ENCODE data around the gene SLC6A11. TPM values are rescaled to one million over a fixed set of nuclear protein-coding genes. Genes with fewer than 3 reads are reported as not detected.
A peak's percentile ranks its signal among the peaks of the same experiment; 100 is the strongest.

Gene SLC6A11
- total RNA-seq, 1 experiment from 2014 or later, result 1.5 TPM

DNA sequence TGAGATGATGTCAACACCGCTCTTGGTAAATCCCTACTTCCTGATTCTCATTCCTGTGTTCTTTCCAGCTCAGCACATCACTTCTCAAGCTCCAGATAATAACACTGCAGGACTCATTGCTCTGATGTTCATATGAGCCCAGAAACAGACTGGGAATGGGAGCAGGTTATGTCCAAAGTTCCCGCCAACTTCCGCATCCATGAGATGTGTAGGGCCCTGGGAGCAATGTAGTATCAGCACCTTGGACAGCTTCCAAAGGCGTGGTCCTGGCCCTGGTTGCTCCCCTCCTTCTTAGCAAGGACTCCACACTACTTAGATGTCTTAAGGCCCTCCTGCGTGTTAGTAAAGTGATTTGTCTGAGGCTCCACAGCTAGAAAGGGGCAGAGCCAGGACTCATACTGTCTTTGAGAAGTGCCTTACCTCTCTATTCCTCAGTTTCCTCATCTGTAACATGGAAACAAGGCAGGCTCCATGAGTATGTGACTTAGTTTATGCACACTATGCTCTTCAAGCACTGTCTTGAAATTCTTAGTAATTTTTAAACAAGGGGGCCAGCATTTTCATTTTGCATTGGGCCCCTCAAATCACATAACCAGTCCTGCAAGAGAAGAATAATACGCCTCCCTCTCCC, 148.6 kb downstream of the SLC6A11 start:
- no peak overlapping the region for H2BK12ac ChIP-seq (ENCODE audit: insufficient read length, low read depth, low read length)
- H4K20me1 ChIP-seq (ENCODE audit: control insufficient read depth, insufficient read depth, insufficient read length), result no peaks in the 10 kb centered on the region
- no peak overlapping the region for H2BK20ac ChIP-seq (ENCODE audit: low read depth, low read length, poor library complexity, severe bottlenecking)
- no peak overlapping the region for H4K5ac ChIP-seq (ENCODE audit: insufficient read length, low read depth, low read length)
- no peak overlapping the region; a peak in 1 of 5 replicates for H3K4me3 Mint-ChIP-seq
- WGBS (ENCODE audit: extremely low coverage, insufficient read length, low lambda C conversion rate), result no CpG with 5 or more reads among the region's 6 CpGs
- no peak overlapping the region for H2BK5ac ChIP-seq (ENCODE audit: insufficient read length, low read length)
- no peaks in the 10 kb centered on the region for H3K9me3 Mint-ChIP-seq
- no peak overlapping the region for H2AFZ ChIP-seq (ENCODE audit: low read length)
- H2BK120ac ChIP-seq (ENCODE audit: low read depth, low read length, poor library complexity, severe bottlenecking), result no peak overlapping the region
- no peak overlapping the region for H3K23ac ChIP-seq (ENCODE audit: insufficient read length, low read depth, low read length)
- H2AK5ac ChIP-seq (ENCODE audit: insufficient read length, low read length), result no peak overlapping the region
- no peak overlapping the region for H2BK15ac ChIP-seq (ENCODE audit: low read depth, low read length)
- no peaks in the 10 kb centered on the region; a peak in 1 of 7 replicates for H3K36me3 Mint-ChIP-seq (ENCODE audit: insufficient read depth in 1 of 3, low read depth in 3 of 3)
- H3T11ph ChIP-seq (ENCODE audit: low read length), result no peak overlapping the region
- peak; percentile 53 for DNase-seq
- no peak overlapping the region for H3K14ac ChIP-seq (ENCODE audit: insufficient read depth, low read length)
- H3K27ac ChIP-seq (ENCODE audit: insufficient read length, low read depth, low read length), result no peak overlapping the region
- no peak overlapping the region for H4K91ac ChIP-seq (ENCODE audit: insufficient read length, low read depth, low read length)
- no peak overlapping the region for H3K9ac ChIP-seq (ENCODE audit: extremely low read depth, insufficient read length, low read length)
- no peak overlapping the region for H3K56ac ChIP-seq (ENCODE audit: insufficient read length, low read depth, low read length)
- H3K27me3 ChIP-seq (ENCODE audit: insufficient read depth, low read length), result no peaks in the 10 kb centered on the region
- H3K79me1 ChIP-seq (ENCODE audit: insufficient read depth, low read depth, low read length, poor library complexity, severe bottlenecking), result no peaks in the 10 kb centered on the region
- no peak overlapping the region for H3K4ac ChIP-seq (ENCODE audit: low read depth, low read length)
- peaks cover 10 to 17% of the 10 kb centered on the region in 2 experiments for H3K4me1 Mint-ChIP-seq
- no peaks in the 10 kb centered on the region for H3K4me1 ChIP-seq (ENCODE audit: insufficient read depth, low read length)
- TF ChIP-seq, protein P1, sequence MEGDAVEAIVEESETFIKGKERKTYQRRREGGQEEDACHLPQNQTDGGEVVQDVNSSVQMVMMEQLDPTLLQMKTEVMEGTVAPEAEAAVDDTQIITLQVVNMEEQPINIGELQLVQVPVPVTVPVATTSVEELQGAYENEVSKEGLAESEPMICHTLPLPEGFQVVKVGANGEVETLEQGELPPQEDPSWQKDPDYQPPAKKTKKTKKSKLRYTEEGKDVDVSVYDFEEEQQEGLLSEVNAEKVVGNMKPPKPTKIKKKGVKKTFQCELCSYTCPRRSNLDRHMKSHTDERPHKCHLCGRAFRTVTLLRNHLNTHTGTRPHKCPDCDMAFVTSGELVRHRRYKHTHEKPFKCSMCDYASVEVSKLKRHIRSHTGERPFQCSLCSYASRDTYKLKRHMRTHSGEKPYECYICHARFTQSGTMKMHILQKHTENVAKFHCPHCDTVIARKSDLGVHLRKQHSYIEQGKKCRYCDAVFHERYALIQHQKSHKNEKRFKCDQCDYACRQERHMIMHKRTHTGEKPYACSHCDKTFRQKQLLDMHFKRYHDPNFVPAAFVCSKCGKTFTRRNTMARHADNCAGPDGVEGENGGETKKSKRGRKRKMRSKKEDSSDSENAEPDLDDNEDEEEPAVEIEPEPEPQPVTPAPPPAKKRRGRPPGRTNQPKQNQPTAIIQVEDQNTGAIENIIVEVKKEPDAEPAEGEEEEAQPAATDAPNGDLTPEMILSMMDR (conservative IDR thresholded peaks at IDR 0.05), result no peak
- H3K18ac ChIP-seq (ENCODE audit: insufficient read length, low read depth, low read length), result no peak overlapping the region
- no peak overlapping the region for H3K27ac Mint-ChIP-seq
- peaks cover 39% of the 10 kb centered on the region for H3K27me3 Mint-ChIP-seq (ENCODE audit: low read depth)
- no peaks in the 10 kb centered on the region for H3K9me3 ChIP-seq (ENCODE audit: control insufficient read depth, low read depth, low read length)
- H3K4me2 ChIP-seq (ENCODE audit: insufficient read depth, insufficient read length, low read length), result no peak overlapping the region
- no peaks in the 10 kb centered on the region for H3K79me2 ChIP-seq (ENCODE audit: insufficient read depth, low read length)
- H3K23me2 ChIP-seq (ENCODE audit: insufficient read length, low read depth, low read length, poor library complexity, severe bottlenecking), result no peaks in the 10 kb centered on the region
- no peak overlapping the region for H4K8ac ChIP-seq (replicated peaks; ENCODE audit: insufficient read length, low read depth, low read length)
